H7 (cell line): ENCODE data around the gene DNAH14. TPM values are rescaled to one million over a fixed set of nuclear protein-coding genes. Genes with fewer than 3 reads are reported as not detected.
"Not testable (repeated sequence)": the region's sequence is repeated elsewhere in the genome, so short reads cannot be mapped to it uniquely, and the experiment has no call there.

Experiments used
- DNase-seq: peaks from one replicate; pipeline ENCODE4 v3.0.0; 2012
- H3K27me3 ChIP-seq: 2 replicates; pipeline ENCODE4 v1.6.0; 2011; ENCODE audit warnings: mild to moderate bottlenecking, low read length; ENCODE audit not compliant: control insufficient read depth, insufficient read depth
- H3K36me3 ChIP-seq: replicated peaks from 2 replicates; pipeline ENCODE4 v1.5.1; 2011; ENCODE audit warnings: low read length; ENCODE audit not compliant: control insufficient read depth, insufficient read depth
- H3K4me3 ChIP-seq: 2 replicates; pipeline ENCODE4 v1.5.1; 2011; ENCODE audit warnings: low read depth, mild to moderate bottlenecking, control low read depth, low read length, moderate library complexity; ENCODE audit not compliant: insufficient read depth
- total RNA-seq: library from RNA; depleted of rRNA; stranded (reverse); fragments of >200 nt; shearing (Covaris generic); gene quantifications from 2 replicates; pipeline ENCODE4 v1.2.3, GENCODE V29; 2014

The DNAH14 gene
- total RNA-seq, 1 experiment from 2014 or later, result 42.9 TPM

DNA sequence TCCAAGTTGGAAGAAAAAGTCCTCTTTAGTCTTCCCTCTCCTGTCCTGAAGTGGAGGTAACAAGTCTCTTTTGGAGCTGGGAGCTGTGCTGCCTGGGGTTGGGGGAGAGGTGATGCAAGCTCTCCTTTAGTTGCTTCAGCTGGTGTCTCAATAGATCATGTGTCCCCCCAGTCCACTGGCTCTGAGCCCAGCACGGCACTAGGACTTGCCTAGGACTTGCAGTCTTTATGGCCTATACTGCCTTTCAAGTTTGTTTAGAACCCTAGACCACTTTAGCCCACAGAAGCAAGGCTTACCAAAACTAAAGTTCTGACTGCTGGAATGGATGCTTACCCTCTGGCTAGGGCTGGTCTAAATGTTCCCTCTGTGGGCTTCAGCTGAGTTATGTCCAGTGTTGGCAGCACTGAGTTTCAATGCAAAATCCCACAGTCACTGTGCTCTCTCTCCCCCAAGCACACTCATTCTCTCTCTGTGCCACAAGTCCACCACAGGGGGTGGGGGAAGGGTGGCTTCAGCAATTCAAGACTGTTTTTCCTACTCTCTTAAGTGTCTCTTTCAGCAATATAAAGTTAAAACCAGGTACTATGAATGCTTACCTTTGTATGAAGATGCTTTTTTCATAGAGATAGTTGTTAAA is 185.0 kb downstream of the DNAH14 start:
- no peaks in the 10 kb centered on the region for H3K36me3 ChIP-seq
- DNase-seq, result no peak

GRCh38 chr1:225119307-225119706 is 189.8 kb downstream of the DNAH14 start:
- H3K4me3 ChIP-seq, result no peak overlapping the region
- DNase-seq, result no peak
- H3K27me3 ChIP-seq, result no peaks in the 10 kb centered on the region

More for the DNA sequence above, 185.0 kb downstream of the DNAH14 start:
- Histone ChIP-seq H3K4me3 (no peak overlapping the region), H3K27me3 (no peaks in the 10 kb centered on the region)

DNA sequence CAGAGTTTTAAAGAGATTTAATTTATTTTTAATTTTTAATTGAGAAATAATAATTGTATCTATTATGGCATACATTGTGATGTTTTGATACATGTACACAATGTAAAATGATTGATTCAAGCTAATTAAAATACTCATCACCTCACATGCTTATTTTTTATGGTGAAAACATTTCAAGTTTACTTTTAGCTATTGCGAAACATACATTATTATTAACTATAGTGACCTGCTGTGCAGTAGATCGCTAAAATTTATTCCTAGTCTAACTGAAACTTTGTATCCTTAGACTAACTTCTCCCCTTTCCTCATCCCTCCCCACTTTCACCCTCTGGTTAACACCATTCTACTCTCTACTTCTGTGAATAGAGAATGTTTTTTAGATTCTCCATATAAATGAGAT is 191.6 kb downstream of the DNAH14 start:
- Histone ChIP-seq H3K4me3 (no peak overlapping the region), H3K36me3 (no peaks in the 10 kb centered on the region), H3K27me3 (no peaks in the 10 kb centered on the region)
- no peak for DNase-seq

More at GRCh38 chr1:225119307-225119706, 189.8 kb downstream of the DNAH14 start:
- H3K36me3 ChIP-seq, result no peaks in the 10 kb centered on the region

DNA sequence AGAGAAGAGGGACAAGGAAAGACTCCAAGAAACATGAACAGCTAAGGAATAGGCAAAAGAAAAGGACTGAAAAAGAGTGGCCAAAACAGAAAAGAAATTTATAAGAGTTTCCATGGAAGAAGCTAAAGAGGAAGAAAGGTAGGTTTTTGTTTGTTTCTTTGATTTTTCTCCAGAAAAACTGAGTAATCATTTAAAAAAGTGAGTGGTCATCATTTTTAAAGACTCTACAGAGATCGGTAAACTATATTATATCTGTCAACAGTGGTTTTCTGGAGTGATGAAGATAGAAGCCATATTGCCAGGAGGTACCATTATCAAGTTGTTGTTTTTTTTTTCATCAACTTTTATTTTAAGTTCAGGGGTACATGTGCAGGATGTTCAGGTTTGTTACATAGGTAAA is 202.4 kb downstream of the DNAH14 start:
- H3K4me3 ChIP-seq, result no peak overlapping the region

GRCh38 chr1:225137976-225138375 is 208.5 kb downstream of the DNAH14 start:
- Histone ChIP-seq H3K36me3 (no peaks in the 10 kb centered on the region), H3K4me3 (no peak overlapping the region), H3K27me3 (no peaks in the 10 kb centered on the region)
- DNase-seq, result no peak

More for the DNA sequence above, 202.4 kb downstream of the DNAH14 start:
- no peaks in the 10 kb centered on the region for H3K27me3 ChIP-seq
- H3K36me3 ChIP-seq, result no peaks in the 10 kb centered on the region
- no peak for DNase-seq

GRCh38 chr1:225143001-225143400 is 213.5 kb downstream of the DNAH14 start:
- DNase-seq, result no peak
- no peak overlapping the region for H3K4me3 ChIP-seq

DNA sequence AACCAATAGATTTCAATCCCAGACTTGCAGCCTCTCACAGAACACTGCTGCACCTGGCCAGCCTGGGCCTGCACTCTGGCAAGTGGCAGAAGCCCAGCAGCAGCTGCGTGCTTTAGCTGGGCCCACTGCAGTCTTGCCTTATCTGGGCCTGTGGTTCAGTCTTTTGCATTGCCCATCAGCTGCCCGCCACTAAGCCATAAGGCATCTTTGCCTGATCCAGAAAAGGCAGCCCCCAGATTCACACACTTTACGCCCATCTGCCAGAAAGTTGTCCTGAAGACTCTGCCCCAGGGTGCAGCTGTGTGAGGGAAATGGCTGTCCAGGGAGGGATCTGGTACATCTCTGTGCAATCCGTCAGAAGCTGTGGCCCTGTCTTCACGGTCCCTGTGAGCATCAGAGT is 217.0 kb downstream of the DNAH14 start:
- no peak overlapping the region for H3K4me3 ChIP-seq

More at GRCh38 chr1:225143001-225143400, 213.5 kb downstream of the DNAH14 start:
- Histone ChIP-seq H3K27me3 (no peaks in the 10 kb centered on the region), H3K36me3 (no peaks in the 10 kb centered on the region)

GRCh38 chr1:225147791-225148190 is 218.3 kb downstream of the DNAH14 start:
- H3K36me3 ChIP-seq, H3K4me3 ChIP-seq, H3K27me3 ChIP-seq, DNase-seq: not testable (repeated sequence)

More for the DNA sequence above, 217.0 kb downstream of the DNAH14 start:
- Histone ChIP-seq H3K27me3 (no peaks in the 10 kb centered on the region), H3K36me3 (no peaks in the 10 kb centered on the region)
- no peak for DNase-seq

DNA sequence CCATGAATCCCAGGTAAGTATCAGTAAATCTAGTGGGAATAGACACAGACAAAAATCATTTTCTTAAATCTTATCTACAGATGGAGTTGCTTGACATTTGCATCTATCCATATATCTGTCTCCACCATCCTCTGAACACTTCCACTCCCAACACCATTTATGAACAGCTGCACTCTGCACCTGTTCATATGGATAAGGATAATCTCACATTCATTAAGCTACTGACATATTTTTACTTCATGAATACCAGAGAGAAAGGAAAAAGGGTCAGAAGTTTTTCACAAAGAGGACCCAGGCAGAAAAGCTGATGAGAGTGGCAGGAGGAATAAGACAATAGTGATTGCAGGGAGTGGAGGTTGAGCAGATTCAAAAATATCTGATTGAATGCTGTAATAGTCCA is 222.6 kb downstream of the DNAH14 start:
- no peaks in the 10 kb centered on the region for H3K36me3 ChIP-seq
- no peaks in the 10 kb centered on the region for H3K27me3 ChIP-seq
- no peak for DNase-seq
- H3K4me3 ChIP-seq, result no peak overlapping the region

DNA sequence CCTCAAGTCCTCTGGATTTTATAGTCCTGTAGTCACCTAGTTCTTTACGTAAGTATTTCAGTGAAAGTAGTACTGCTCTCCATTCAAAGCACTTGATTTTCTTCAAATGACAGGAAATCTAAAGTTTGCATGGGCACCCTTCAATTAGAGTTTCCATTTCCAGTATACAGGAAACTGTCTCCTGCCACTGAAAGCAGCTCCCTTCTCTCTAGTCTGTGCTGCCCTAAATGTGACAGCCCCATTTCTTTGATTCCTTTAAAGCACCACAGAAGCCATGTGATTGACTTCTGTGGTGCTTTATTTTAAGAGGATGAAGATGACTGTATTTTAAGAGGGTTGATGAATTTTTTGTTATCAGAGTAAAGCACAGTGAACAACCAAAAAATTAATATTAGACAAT is 226.1 kb downstream of the DNAH14 start:
- Histone ChIP-seq H3K27me3 (no peaks in the 10 kb centered on the region), H3K4me3 (no peak overlapping the region), H3K36me3 (no peaks in the 10 kb centered on the region)
- no peak for DNase-seq

- no peak for DNase-seq
- no peak overlapping the region for H3K4me3 ChIP-seq
Measured at GRCh38 chr1:225156254-225156653, 226.8 kb downstream of the DNAH14 start.

GRCh38 chr1:225158291-225158690 is 228.8 kb downstream of the DNAH14 start:
- DNase-seq, result no peak
- Histone ChIP-seq H3K36me3 (no peaks in the 10 kb centered on the region), H3K4me3 (no peak overlapping the region), H3K27me3 (no peaks in the 10 kb centered on the region)

More at GRCh38 chr1:225156254-225156653, 226.8 kb downstream of the DNAH14 start:
- Histone ChIP-seq H3K27me3 (no peaks in the 10 kb centered on the region), H3K36me3 (no peaks in the 10 kb centered on the region)

DNA sequence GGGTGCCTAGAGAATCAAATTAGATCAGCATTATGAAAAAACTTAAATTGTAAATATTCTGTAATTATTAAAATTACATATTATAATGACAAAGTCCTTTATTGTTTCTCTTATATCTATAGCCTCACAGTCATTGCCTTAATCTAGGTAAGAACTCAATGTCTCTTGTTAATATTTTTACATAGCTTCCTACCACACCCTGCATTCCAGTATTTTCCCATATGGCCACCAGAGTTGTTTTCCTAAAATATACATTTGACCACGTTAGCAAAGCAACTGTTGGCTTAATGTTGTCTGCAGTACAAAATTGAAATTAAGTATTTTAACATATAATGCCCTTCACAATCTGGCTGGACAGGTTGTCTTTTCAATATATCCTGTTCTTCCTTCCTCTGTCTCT is 230.3 kb downstream of the DNAH14 start:
- no peak for DNase-seq
- Histone ChIP-seq H3K4me3 (no peak overlapping the region), H3K27me3 (no peaks in the 10 kb centered on the region), H3K36me3 (no peaks in the 10 kb centered on the region)

DNA sequence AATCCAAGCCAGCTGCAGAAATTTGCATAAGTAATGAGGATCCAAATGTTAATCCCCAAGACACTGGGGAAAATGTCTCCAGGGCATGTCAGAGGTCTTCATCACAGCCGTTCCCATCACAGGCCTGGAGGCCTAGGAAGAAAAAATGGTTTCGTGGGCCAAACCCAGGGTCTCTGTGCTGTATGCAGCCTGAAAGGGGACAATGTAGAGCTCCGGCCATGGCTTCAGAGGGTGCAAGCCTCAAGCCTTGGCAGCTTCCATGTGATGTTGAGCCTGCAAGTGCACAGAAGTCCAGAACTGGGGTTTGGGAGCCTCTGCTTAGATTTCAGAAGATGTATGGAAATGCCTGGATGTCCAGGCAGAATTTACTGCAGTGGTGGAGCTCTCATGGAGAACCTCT is 247.9 kb downstream of the DNAH14 start:
- H3K27me3 ChIP-seq, DNase-seq, H3K36me3 ChIP-seq, H3K4me3 ChIP-seq: not testable (repeated sequence)

GRCh38 chr1:225179686-225180085 is 250.2 kb downstream of the DNAH14 start:
- DNase-seq, result no peak
- H3K27me3 ChIP-seq, result no peaks in the 10 kb centered on the region

GRCh38 chr1:225182716-225183115 is 253.2 kb downstream of the DNAH14 start:
- no peak for DNase-seq
- Histone ChIP-seq H3K4me3 (no peak overlapping the region), H3K27me3 (no peaks in the 10 kb centered on the region), H3K36me3 (no peaks in the 10 kb centered on the region)

More at GRCh38 chr1:225179686-225180085, 250.2 kb downstream of the DNAH14 start:
- H3K4me3 ChIP-seq, result no peak overlapping the region
- no peaks in the 10 kb centered on the region for H3K36me3 ChIP-seq
